Mucosa of rectum (tissue), 2 donors: ENCODE data around the gene TBC1D2.

ENCODE experiments used
- H3K27ac ChIP-seq, 2 donors: one replicate each; pipeline ENCODE4 v1.7.0; 2013; ENCODE audit warnings: inconsistent platforms in 2 of 2, low read depth in 2 of 2, low read length in 2 of 2
- H3K27me3 ChIP-seq, 2 donors: one replicate each; pipeline ENCODE4 v1.7.0; 2013; ENCODE audit warnings: low read length in 2 of 2; ENCODE audit not compliant: control insufficient read depth in 2 of 2, insufficient read depth in 2 of 2
- H3K36me3 ChIP-seq, 2 donors: one replicate each; pipeline ENCODE4 v1.7.0; 2013; ENCODE audit warnings: low read length in 2 of 2; ENCODE audit not compliant: control insufficient read depth in 2 of 2, insufficient read depth in 2 of 2
- H3K4me1 ChIP-seq, 2 donors: one replicate each; pipeline ENCODE4 v1.7.0; 2013; ENCODE audit warnings: low read length in 2 of 2, mild to moderate bottlenecking in 1 of 2; ENCODE audit not compliant: control insufficient read depth in 2 of 2, insufficient read depth in 2 of 2
- H3K4me3 ChIP-seq, 2 donors: one replicate each; pipeline ENCODE4 v1.7.0; 2013; ENCODE audit warnings: low read length in 2 of 2
- H3K9ac ChIP-seq, 2 donors: one replicate each; pipeline ENCODE4 v1.7.0; 2013; ENCODE audit warnings: low read length in 2 of 2, low read depth in 1 of 2, mild to moderate bottlenecking in 1 of 2
- H3K9me3 ChIP-seq, 2 donors: one replicate each; pipeline ENCODE4 v1.7.0; 2013; ENCODE audit warnings: low read length in 2 of 2; ENCODE audit not compliant: control insufficient read depth in 2 of 2
- donor health status: healthy.
- donor health status: Normal muscosa, but diverticular disease.

Gene TBC1D2

GRCh38 chr9:98262056-98262455 lies 6.6 kb upstream of the TBC1D2 start:
- H3K9me3 ChIP-seq = no peaks in the 10 kb centered on the region
- no peaks in the 10 kb centered on the region for H3K27me3 ChIP-seq
- H3K4me1 ChIP-seq = peaks cover 0 to 2% of the 10 kb centered on the region in 2 donors
- no peak overlapping the region for H3K27ac ChIP-seq
- H3K36me3 ChIP-seq = no peaks in the 10 kb centered on the region
- no peak overlapping the region for H3K4me3 ChIP-seq
- H3K9ac ChIP-seq = no peak overlapping the region

DNA sequence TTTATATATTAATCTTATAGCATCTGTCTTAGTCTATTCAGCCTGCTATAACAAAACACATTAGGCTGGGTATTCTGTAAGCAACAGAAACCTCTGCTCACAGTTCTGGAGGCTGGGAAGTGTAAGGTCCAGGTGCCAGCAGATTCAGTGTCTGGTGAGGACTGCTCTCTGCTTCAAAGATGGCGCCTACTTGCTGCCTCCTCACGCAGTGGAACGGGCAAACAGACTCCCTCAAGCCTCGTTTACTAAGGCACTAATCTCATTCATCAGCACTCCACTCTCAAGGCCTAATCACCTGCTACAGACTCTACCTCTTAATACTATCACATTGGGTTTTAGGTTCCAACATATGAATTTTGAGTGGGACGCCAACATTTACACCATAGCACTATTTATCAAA lies 5.2 kb upstream of the TBC1D2 start:
- no peak overlapping the region for H3K4me3 ChIP-seq
- no peak overlapping the region for H3K27ac ChIP-seq
- no peaks in the 10 kb centered on the region for H3K27me3 ChIP-seq
- no peaks in the 10 kb centered on the region for H3K36me3 ChIP-seq
- peaks cover 5 to 7% of the 10 kb centered on the region in 2 donors for H3K4me1 ChIP-seq
- no peaks in the 10 kb centered on the region for H3K9me3 ChIP-seq
- H3K9ac ChIP-seq = no peak overlapping the region

- no peak overlapping the region for H3K4me3 ChIP-seq
- H3K9ac ChIP-seq = no peak overlapping the region
- H3K36me3 ChIP-seq = no peaks in the 10 kb centered on the region
- H3K4me1 ChIP-seq = peaks cover 8 to 10% of the 10 kb centered on the region in 2 donors
- no peaks in the 10 kb centered on the region for H3K9me3 ChIP-seq
- H3K27ac ChIP-seq = no peak overlapping the region
- H3K27me3 ChIP-seq = no peaks in the 10 kb centered on the region
Measured at GRCh38 chr9:98259791-98260190, 4.3 kb upstream of the TBC1D2 start.

- Histone ChIP-seq H3K9me3 (no peaks in the 10 kb centered on the region), H3K9ac (peak overlapping the region; percentile 84 to 93), H3K27ac (peak overlapping the region; percentile 99), H3K4me1 (peaks cover 19 to 28% of the 10 kb centered on the region in 2 donors), H3K4me3 (peak overlapping the region; percentile 77 to 89), H3K36me3 (peaks cover 0 to 5% of the 10 kb centered on the region in 2 donors), H3K27me3 (no peaks in the 10 kb centered on the region)
Measured at GRCh38 chr9:98256756-98257155, 1.3 kb upstream of the TBC1D2 start.

- Histone ChIP-seq H3K9me3 (no peaks in the 10 kb centered on the region), H3K9ac (peak overlapping the region; percentile 54 to 84), H3K36me3 (peaks cover 0 to 6% of the 10 kb centered on the region in 2 donors), H3K4me3 (peak overlapping the region; percentile 77 to 89), H3K27me3 (no peaks in the 10 kb centered on the region), H3K27ac (peak overlapping the region; percentile 99), H3K4me1 (peaks cover 24 to 34% of the 10 kb centered on the region in 2 donors)
Measured at GRCh38 chr9:98255061-98255577, 330 bp downstream of the TBC1D2 start.

DNA sequence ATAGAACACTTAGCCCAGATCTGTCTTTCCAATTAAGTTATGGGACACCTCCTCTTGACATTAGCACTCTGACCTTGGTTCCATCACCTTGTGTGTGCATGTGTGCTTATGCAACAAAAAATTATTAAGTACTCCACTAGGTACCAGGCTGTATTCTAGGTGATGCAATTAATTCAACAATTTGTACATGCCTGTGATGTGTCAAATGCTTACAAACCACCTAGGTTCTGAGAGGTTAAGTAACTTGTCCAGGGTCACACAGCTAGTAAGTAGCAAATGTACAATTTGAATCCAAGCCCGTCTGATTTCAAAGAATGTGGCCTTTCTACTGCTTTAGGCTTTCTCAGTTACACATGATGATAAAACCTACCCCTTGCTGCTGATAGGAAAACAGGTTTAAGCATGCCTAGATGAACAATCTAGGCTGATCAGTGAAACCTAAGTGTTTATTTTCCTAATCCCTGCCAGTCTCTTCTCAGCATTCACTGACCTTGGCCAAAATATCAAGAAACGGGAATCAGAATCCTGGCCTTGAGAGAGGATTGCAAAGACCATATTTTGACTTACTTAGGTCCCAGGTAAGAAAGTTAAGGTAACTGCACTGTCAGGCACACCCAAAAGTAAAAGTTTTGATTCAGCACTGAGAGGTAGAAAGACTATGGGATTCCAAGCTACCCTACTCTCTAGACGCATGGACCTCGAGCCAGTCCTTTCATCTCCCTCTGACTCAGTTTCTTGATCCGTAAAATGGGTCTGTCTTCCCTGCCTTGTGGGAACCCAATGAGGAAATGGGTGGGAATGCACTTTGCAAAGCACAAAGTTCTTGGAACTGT lies 1.0 kb downstream of the TBC1D2 start:
- peak overlapping the region in 1 of 2 donors; percentile 99 for H3K27ac ChIP-seq
- H3K36me3 ChIP-seq = peaks cover 0 to 6% of the 10 kb centered on the region in 2 donors
- H3K9ac ChIP-seq = peak overlapping the region; percentile 54 to 84
- peak overlapping the region; percentile 77 to 89 for H3K4me3 ChIP-seq
- H3K9me3 ChIP-seq = no peaks in the 10 kb centered on the region
- H3K27me3 ChIP-seq = no peaks in the 10 kb centered on the region
- peaks cover 29 to 41% of the 10 kb centered on the region in 2 donors for H3K4me1 ChIP-seq

DNA sequence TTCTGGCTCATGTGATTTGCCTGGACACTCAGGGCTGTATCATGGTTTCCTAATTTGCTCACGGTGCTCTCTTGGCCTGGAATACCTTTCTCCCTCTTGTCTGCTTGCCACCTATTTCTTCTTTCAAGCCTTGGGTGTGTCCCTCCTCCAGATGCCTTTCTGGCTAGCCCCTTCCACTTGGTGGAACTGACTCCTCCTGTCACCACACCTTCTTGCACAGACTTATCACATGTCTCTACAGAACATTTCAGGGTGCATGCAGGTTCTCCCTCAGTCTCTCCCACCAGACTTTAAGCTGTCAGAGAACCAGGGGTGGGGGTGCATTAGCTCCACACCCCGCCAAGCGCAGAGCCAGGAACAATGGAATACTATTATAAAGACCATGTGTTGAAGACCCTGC lies 1.9 kb downstream of the TBC1D2 start:
- H3K4me1 ChIP-seq = peaks cover 38 to 50% of the 10 kb centered on the region in 2 donors
- no peak overlapping the region for H3K27ac ChIP-seq
- no peaks in the 10 kb centered on the region for H3K27me3 ChIP-seq
- H3K4me3 ChIP-seq = peak overlapping the region; percentile 77 to 89
- H3K9me3 ChIP-seq = no peaks in the 10 kb centered on the region
- no peak overlapping the region for H3K9ac ChIP-seq
- peaks cover 0 to 6% of the 10 kb centered on the region in 2 donors for H3K36me3 ChIP-seq

DNA sequence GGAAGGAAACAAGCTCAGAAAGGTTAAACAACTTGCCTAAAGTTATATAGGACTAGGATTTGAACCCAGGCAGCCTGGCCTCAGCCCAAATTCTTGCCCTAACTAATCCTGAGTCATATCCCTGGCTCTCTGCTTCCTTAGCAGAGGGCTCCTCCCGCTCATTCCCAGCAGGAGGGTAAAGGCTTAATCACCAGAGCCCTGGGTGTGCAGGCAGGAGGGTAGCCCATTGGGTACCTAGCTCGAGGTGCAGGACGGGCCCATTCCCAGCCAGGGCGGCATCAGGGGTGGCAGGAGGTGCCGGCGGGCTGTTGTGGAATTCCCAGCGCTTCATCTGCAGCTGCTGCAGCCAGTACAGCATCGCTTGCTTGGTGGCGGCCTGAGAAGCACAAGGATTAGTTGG lies 3.9 kb downstream of the TBC1D2 start:
- H3K27me3 ChIP-seq = no peaks in the 10 kb centered on the region
- no peak overlapping the region for H3K9ac ChIP-seq
- peaks cover 45 to 62% of the 10 kb centered on the region in 2 donors for H3K4me1 ChIP-seq
- H3K4me3 ChIP-seq = no peak overlapping the region
- no peaks in the 10 kb centered on the region for H3K9me3 ChIP-seq
- H3K27ac ChIP-seq = no peak overlapping the region
- peaks cover 0 to 6% of the 10 kb centered on the region in 2 donors for H3K36me3 ChIP-seq

- H3K9ac ChIP-seq = no peak overlapping the region
- no peak overlapping the region for H3K4me3 ChIP-seq
- H3K36me3 ChIP-seq = peaks cover 0 to 6% of the 10 kb centered on the region in 2 donors
- H3K4me1 ChIP-seq = peaks cover 42 to 61% of the 10 kb centered on the region in 2 donors
- H3K9me3 ChIP-seq = no peaks in the 10 kb centered on the region
- H3K27me3 ChIP-seq = no peaks in the 10 kb centered on the region
- no peak overlapping the region for H3K27ac ChIP-seq
Measured at GRCh38 chr9:98249771-98250170, 5.7 kb downstream of the TBC1D2 start.

GRCh38 chr9:98248737-98249474 lies 6.5 kb downstream of the TBC1D2 start:
- no peaks in the 10 kb centered on the region for H3K27me3 ChIP-seq
- H3K9me3 ChIP-seq = no peaks in the 10 kb centered on the region
- H3K27ac ChIP-seq = peak overlapping the region; percentile 74 to 88
- peak overlapping the region; percentile 52 to 59 for H3K9ac ChIP-seq
- peaks cover 0 to 6% of the 10 kb centered on the region in 2 donors for H3K36me3 ChIP-seq
- H3K4me1 ChIP-seq = peaks cover 40 to 56% of the 10 kb centered on the region in 2 donors
- H3K4me3 ChIP-seq = peak overlapping the region in 1 of 2 donors; percentile 26
